Liver (tissue), 9 donors: Measurements from ENCODE around the gene ARVCF. TPM values are rescaled to one million over a fixed set of nuclear protein-coding genes. Genes with fewer than 3 reads are reported as not detected.
"Not testable (repeated sequence)": the region's sequence is repeated elsewhere in the genome, so short reads cannot be mapped to it uniquely, and the experiment has no call there.

Experiments used
- DNase-seq: peaks from one replicate; pipeline ENCODE4 v3.0.0-alpha.2; 2017; ENCODE audit warnings: low spot score
- H3K27ac ChIP-seq, 2 donors: one replicate each; pipeline ENCODE4 v1.7.0; 2013; ENCODE audit warnings: inconsistent platforms in 2 of 2, low read length in 2 of 2, control low read depth in 1 of 2, low read depth in 1 of 2, mild to moderate bottlenecking in 1 of 2
- H3K27me3 ChIP-seq, 4 donors: one replicate each; pipeline versions ENCODE4 v1.6.1 to v1.7.0; 2013; ENCODE audit warnings: low read length in 3 of 4, inconsistent platforms in 1 of 4, mild to moderate bottlenecking in 1 of 4, moderate library complexity in 1 of 4; ENCODE audit not compliant: control insufficient read depth in 4 of 4, insufficient read depth in 4 of 4
- H3K36me3 ChIP-seq, 4 donors: one replicate each; pipeline versions ENCODE4 v1.6.1 to v1.7.0; 2013; ENCODE audit warnings: low read length in 3 of 4, mild to moderate bottlenecking in 3 of 4, low read depth in 1 of 4, moderate library complexity in 1 of 4; ENCODE audit not compliant: control insufficient read depth in 4 of 4, insufficient read depth in 3 of 4
- H3K4me1 ChIP-seq, 4 donors: one replicate each; pipeline versions ENCODE4 v1.6.1 to v1.7.0; 2013; ENCODE audit warnings: low read length in 3 of 4, mild to moderate bottlenecking in 3 of 4, moderate library complexity in 1 of 4; ENCODE audit not compliant: control insufficient read depth in 4 of 4, insufficient read depth in 4 of 4
- H3K4me3 ChIP-seq, 3 donors: one replicate each; pipeline versions ENCODE4 v1.6.1 to v1.7.0; 2013; ENCODE audit warnings: low read length in 3 of 3, control low read depth in 1 of 3, low read depth in 1 of 3, mild to moderate bottlenecking in 1 of 3
- H3K9ac ChIP-seq, 2 donors: one replicate each; pipeline ENCODE4 v1.7.0; 2013; ENCODE audit warnings: low read length in 2 of 2, mild to moderate bottlenecking in 2 of 2, moderate library complexity in 2 of 2, control low read depth in 1 of 2, low read depth in 1 of 2
- H3K9me3 ChIP-seq, 4 donors: one replicate each; pipeline versions ENCODE4 v1.6.1 to v1.7.0; 2013; ENCODE audit warnings: low read length in 3 of 4; ENCODE audit not compliant: control insufficient read depth in 4 of 4
- CTCF ChIP-seq: fragments of 150-350 bp; IDR thresholded peaks from 2 replicates; pipeline ENCODE4 v1.5.1; 2017; ENCODE audit warnings: improper control_type of control experiment, low read depth, low read length; ENCODE audit not compliant: missing input control
- EGR1 ChIP-seq, 2 donors: IDR thresholded peaks; 2 replicates each; pipeline ENCODE4 v1.6.1; 2016 to 2018; ENCODE audit warnings: antibody characterized with exemption in 2 of 2, low read depth in 2 of 2
- FOXA1 ChIP-seq: IDR thresholded peaks from 2 replicates; pipeline ENCODE4 v1.6.1; 2016; ENCODE audit warnings: antibody characterized with exemption
- FOXA2 ChIP-seq: IDR thresholded peaks from 2 replicates; pipeline ENCODE4 v1.6.1; 2016; ENCODE audit warnings: antibody characterized with exemption
- GABPA ChIP-seq, 2 donors: IDR thresholded peaks in 1 of 2; conservative IDR thresholded peaks in 1 of 2; 2 replicates each; pipeline ENCODE4 v1.6.1; 2016; ENCODE audit warnings: antibody characterized with exemption in 2 of 2, mild to moderate bottlenecking in 1 of 2, moderate library complexity in 1 of 2
- HNF4A ChIP-seq, 2 donors: conservative IDR thresholded peaks; 2 replicates each; pipeline ENCODE4 v1.6.1; 2016; ENCODE audit warnings: antibody characterized with exemption in 2 of 2, mild to moderate bottlenecking in 2 of 2
- NR2F2 ChIP-seq: IDR thresholded peaks from 2 replicates; pipeline ENCODE4 v1.6.1; 2016; ENCODE audit warnings: antibody characterized with exemption
- RAD21 ChIP-seq, 2 donors: IDR thresholded peaks; 2 replicates each; pipeline ENCODE4 v1.6.1; 2016; ENCODE audit warnings: antibody characterized with exemption in 2 of 2, mild to moderate bottlenecking in 2 of 2
- RXRA ChIP-seq, 2 donors: IDR thresholded peaks; 2 replicates each; pipeline ENCODE4 v1.6.1; 2017 to 2018; ENCODE audit warnings: antibody characterized with exemption in 2 of 2, mild to moderate bottlenecking in 1 of 2
- SP1 ChIP-seq: IDR thresholded peaks from 2 replicates; pipeline ENCODE4 v1.6.1; 2018; ENCODE audit warnings: antibody characterized with exemption, mild to moderate bottlenecking
- TAF1 ChIP-seq: conservative IDR thresholded peaks from 2 replicates; pipeline ENCODE4 v1.6.1; 2016; ENCODE audit warnings: antibody characterized with exemption, mild to moderate bottlenecking
- WGBS: extraction: QIAGEN DNeasy Blood & Tissue Kit; methylation state at CpG from one replicate; pipeline ENCODE4 v1.1.7; 2013; 5-methylcytosine and 5-hydroxymethylcytosine counted together
- polyA plus RNA-seq, 2 donors: library from polyadenylated mRNA; stranded (reverse) in 1 of 2; unstranded in 1 of 2; fragments of 200-250 nt in 1 of 2; fragments of >200 nt in 1 of 2; fragmentation: Nextera tagmentation in 1 of 2; extraction: Ambion mirVana in 1 of 2; gene quantifications; one replicate each; pipeline versions ENCODE4 v1.2.1 to v1.2.3, GENCODE V29; 2013 to 2015
- total RNA-seq, 2 donors: library from RNA; depleted of rRNA; stranded (reverse); fragments of >200 nt; gene quantifications; one replicate each; pipeline ENCODE4 v1.2.3, GENCODE V29; 2014
- TF ChIP-seq, protein P1 (sequence below): IDR thresholded peaks from 2 replicates; pipeline ENCODE4 v1.6.1; 2016; ENCODE audit warnings: antibody characterized with exemption
- donor health status: healthy.
- donor health status: healthy.
- donor health status: healthy.
- donor health status: healthy.
- donor health status: healthy.

ARVCF gene
- total and polyA plus RNA-seq, 4 donors, result 3.8 to 48.8 (median 26.1) TPM

DNA sequence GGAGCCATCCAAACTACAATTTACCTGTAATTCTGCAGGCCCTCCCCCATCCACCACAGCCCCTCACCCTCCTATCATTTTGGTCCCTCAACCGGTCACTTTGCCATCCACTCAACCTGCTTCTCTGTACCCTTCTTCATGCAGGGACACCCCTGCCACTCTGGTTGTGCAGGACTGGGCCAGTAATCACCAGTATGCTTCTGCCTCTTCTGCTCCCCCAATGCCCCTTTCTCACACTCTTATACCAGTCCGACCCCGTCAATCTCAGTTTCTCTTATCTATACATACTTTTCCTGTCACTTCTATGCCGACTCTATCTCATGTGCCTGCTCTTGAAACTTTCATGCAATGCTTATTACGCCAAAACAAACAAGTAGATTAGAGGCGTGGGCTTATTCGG is 80.1 kb downstream of the ARVCF start:
- no peak overlapping the region for H3K9ac ChIP-seq
- H3K9me3 ChIP-seq, result no peaks in the 10 kb centered on the region
- no peak overlapping the region for H3K4me3 ChIP-seq
- WGBS, result 95% methylated on average over 7 of the region's 7 CpGs
- DNase-seq, result no peak
- peaks cover 7 to 35% (median 23%) of the 10 kb centered on the region in 4 donors for H3K4me1 ChIP-seq
- H3K27ac ChIP-seq, result no peak overlapping the region
- H3K27me3 ChIP-seq, result no peaks in the 10 kb centered on the region
- H3K36me3 ChIP-seq, result no peaks in the 10 kb centered on the region
- TF ChIP-seq SP1, result no peak
- no peak for TF ChIP-seq GABPA (IDR thresholded peaks at IDR 0.05 in 1 of 2, conservative IDR thresholded peaks at IDR 0.05 in 1 of 2)
- TF ChIP-seq, protein P1, sequence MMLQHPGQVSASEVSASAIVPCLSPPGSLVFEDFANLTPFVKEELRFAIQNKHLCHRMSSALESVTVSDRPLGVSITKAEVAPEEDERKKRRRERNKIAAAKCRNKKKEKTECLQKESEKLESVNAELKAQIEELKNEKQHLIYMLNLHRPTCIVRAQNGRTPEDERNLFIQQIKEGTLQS, result no peak
- TF ChIP-seq TAF1, result no peak
- TF ChIP-seq RAD21 (IDR thresholded peaks at IDR 0.05), result no peak
- TF ChIP-seq EGR1 (IDR thresholded peaks at IDR 0.05; ENCODE audit: low read depth in 2 of 2), result no peak

GRCh38 chr22:19935123-19935718 is 81.4 kb downstream of the ARVCF start:
- 85% methylated on average over 11 of the region's 11 CpGs for WGBS
- H3K27me3 ChIP-seq, H3K9me3 ChIP-seq, H3K9ac ChIP-seq, H3K4me3 ChIP-seq, H3K27ac ChIP-seq, H3K36me3 ChIP-seq, DNase-seq: not testable (repeated sequence)
- TF ChIP-seq RXRA (IDR thresholded peaks at IDR 0.05) (peak in 1 of 2 donors; percentile 27), HNF4A (conservative IDR thresholded peaks at IDR 0.05) (peak; percentile 59 to 65)
- H3K4me1 ChIP-seq, result peaks cover 2 to 25% (median 18%) of the 10 kb centered on the region in 4 donors

- peak; percentile 73 for DNase-seq
- Histone ChIP-seq H3K27ac (no peak overlapping the region), H3K4me3 (no peak overlapping the region), H3K9ac (no peak overlapping the region), H3K27me3 (no peaks in the 10 kb centered on the region), H3K4me1 (peaks cover 2 to 19% (median 15%) of the 10 kb centered on the region in 4 donors), H3K36me3 (peaks cover 0 to 3% (median 0%) of the 10 kb centered on the region in 4 donors), H3K9me3 (no peaks in the 10 kb centered on the region)
- TF ChIP-seq FOXA2, result no peak
- no peak for TF ChIP-seq FOXA1
- no peak for TF ChIP-seq RXRA (IDR thresholded peaks at IDR 0.05)
- no peak for TF ChIP-seq SP1
- TF ChIP-seq GABPA (IDR thresholded peaks at IDR 0.05 in 1 of 2, conservative IDR thresholded peaks at IDR 0.05 in 1 of 2), result no peak
- no peak for TF ChIP-seq EGR1 (IDR thresholded peaks at IDR 0.05; ENCODE audit: low read depth in 2 of 2)
- no peak for TF ChIP-seq CTCF
- no peak for TF ChIP-seq HNF4A (conservative IDR thresholded peaks at IDR 0.05)
- TF ChIP-seq NR2F2, result no peak
- no peak for TF ChIP-seq RAD21 (IDR thresholded peaks at IDR 0.05)
- WGBS, result 86% methylated on average over 9 of the region's 9 CpGs
Observed at GRCh38 chr22:19933341-19934241, 83.0 kb downstream of the ARVCF start.
